Endothelial cell of umbilical vein (primary cell): ENCODE data around the gene RING1. TPM values are rescaled to one million over a fixed set of nuclear protein-coding genes. Genes with fewer than 3 reads are reported as not detected.

ENCODE experiments used
- BruUV-seq: library from RNA; stranded (reverse); fragments of 400-500 nt; replicated peaks from 2 replicates; lab custom pipeline; 2021; lab: Mats Ljungman, UMichigan
- CTCF ChIA-PET: fragments of 300-600, 350-600 bp; sonication (Branson Sonifier 250); formaldehyde crosslinking; loops from one replicate; lab custom pipeline; 2021; ENCODE audit warnings: antibody characterized with exemption, inconsistent platforms; lab: Charles Lee
- POLR2A ChIA-PET: fragments of 300-600, 350-600 bp; sonication (Branson Sonifier 250); formaldehyde crosslinking; loops from one replicate; lab custom pipeline; 2021; ENCODE audit warnings: antibody characterized with exemption, inconsistent platforms; lab: Charles Lee
- DNase-seq: peaks from one replicate; pipeline ENCODE4 v3.0.0-alpha.2; 2011; ENCODE audit warnings: low read depth, low spot score
- FAIRE-seq: peaks from 2 replicates; lab custom pipeline; 2011; peaks lifted over from hg19 to GRCh38; lab: Jason Lieb, UNC
- H2AFZ ChIP-seq: 2 replicates; pipeline ENCODE4 v1.6.0; 2012; ENCODE audit warnings: low read depth, low read length, control low read depth, inconsistent platforms
- H3K27ac ChIP-seq: 2 replicates; pipeline ENCODE4 v1.5.1; 2011; ENCODE audit warnings: low read depth, mild to moderate bottlenecking, control low read depth, low read length, moderate library complexity; ENCODE audit not compliant: insufficient read depth
- H3K27me3 ChIP-seq, 2 experiments: 2 replicates each; pipeline versions ENCODE4 v1.6.0 to v1.6.1; 2011; ENCODE audit warnings: low read length in 2 of 2, mixed read lengths in 1 of 2; ENCODE audit not compliant: control insufficient read depth in 2 of 2, insufficient read depth in 2 of 2
- H3K36me3 ChIP-seq, 2 experiments: 2 replicates in 1 of 2; 3 replicates in 1 of 2; pipeline ENCODE4 v1.5.1; 2011; ENCODE audit warnings: low read length in 2 of 2, mild to moderate bottlenecking in 1 of 2, moderate library complexity in 1 of 2; ENCODE audit not compliant: control insufficient read depth in 2 of 2, insufficient read depth in 2 of 2; ENCODE audit errors: extremely low read depth in 1 of 2
- H3K4me1 ChIP-seq: 3 replicates; pipeline ENCODE4 v1.5.1; 2011; ENCODE audit warnings: mild to moderate bottlenecking, low read length; ENCODE audit not compliant: control insufficient read depth, insufficient read depth; ENCODE audit errors: extremely low read depth
- H3K4me2 ChIP-seq: 2 replicates; pipeline ENCODE4 v1.6.1; 2011; ENCODE audit warnings: low read length, control low read depth, mixed read lengths; ENCODE audit not compliant: insufficient read depth
- H3K4me3 ChIP-seq, 3 experiments: fragments of 200-600 bp in 1 of 3; sonication (generic), shearing (Covaris generic) in 1 of 3; replicated peaks in 1 of 3; 2 replicates each; pipeline ENCODE4 v1.5.1; 2011 to 2016; ENCODE audit warnings: control low read depth in 3 of 3, low read length in 3 of 3, mild to moderate bottlenecking in 2 of 3, inconsistent platforms in 1 of 3, low read depth in 1 of 3, moderate library complexity in 1 of 3; ENCODE audit not compliant: insufficient read depth in 1 of 3
- H3K79me2 ChIP-seq: 2 replicates; pipeline ENCODE4 v1.6.0; 2012; ENCODE audit warnings: low read length, inconsistent platforms; ENCODE audit not compliant: control insufficient read depth, insufficient read depth
- H3K9ac ChIP-seq: replicated peaks from 2 replicates; pipeline ENCODE3; 2011; ENCODE audit warnings: low read length, control low read depth; ENCODE audit not compliant: insufficient read depth; ENCODE audit errors: extremely low read depth
- H3K9me1 ChIP-seq: replicated peaks from 3 replicates; pipeline ENCODE4 v1.6.0; 2011; ENCODE audit warnings: mild to moderate bottlenecking, low read length; ENCODE audit not compliant: control insufficient read depth, insufficient read depth; ENCODE audit errors: extremely low read depth
- H3K9me3 ChIP-seq: replicated peaks from 2 replicates; pipeline ENCODE4 v1.5.1; 2012; ENCODE audit warnings: low read length, inconsistent platforms; ENCODE audit not compliant: control insufficient read depth, insufficient read depth
- H4K20me1 ChIP-seq: replicated peaks from 2 replicates; pipeline ENCODE3; 2011; ENCODE audit warnings: mild to moderate bottlenecking, low read length; ENCODE audit not compliant: control insufficient read depth, insufficient read depth; ENCODE audit errors: extremely low read depth
- EZH2 ChIP-seq: IDR thresholded peaks from 2 replicates; pipeline ENCODE4 v1.6.1; 2012; ENCODE audit warnings: borderline replicate concordance, low read depth, mild to moderate bottlenecking, moderate library complexity, low read length, inconsistent platforms; ENCODE audit not compliant: severe bottlenecking
- GATA2 ChIP-seq: IDR thresholded peaks from 2 replicates; pipeline ENCODE4 v1.7.0; 2011; ENCODE audit warnings: low read depth, mild to moderate bottlenecking, moderate library complexity, mixed read lengths, low read length; ENCODE audit not compliant: insufficient read length, insufficient read depth
- POLR2A ChIP-seq: IDR thresholded peaks from 2 replicates; pipeline ENCODE4 v1.6.1; 2012; ENCODE audit warnings: low read depth, mild to moderate bottlenecking, control low read depth, low read length
- POLR2AphosphoS5 ChIP-seq: IDR thresholded peaks from 2 replicates; pipeline ENCODE4 v1.6.1; 2012; ENCODE audit warnings: low read depth, mild to moderate bottlenecking, control low read depth, low read length, moderate library complexity; ENCODE audit not compliant: insufficient read depth
- dilution Hi-C: fragments of 300-500 bp; cut with MboI; formaldehyde crosslinking; loops from one replicate; pipeline ENCODE4 v1.15.0; 2019; ENCODE audit warnings: low sequenced_read_pairs; ENCODE audit not compliant: extremely low pct_ligation_motif_present
- intact Hi-C: fragments of 100-400 bp; cut with micrococcal nuclease; formaldehyde crosslinking; loops from one replicate; pipeline ENCODE4 v1.10.0; 2022
- polyA plus RNA-seq, 4 experiments: library from polyadenylated mRNA; depleted of rRNA in 3 of 4; stranded (reverse) in 3 of 4; unstranded in 1 of 4; fragments of >200 nt; gene quantifications; 2 replicates each; pipeline versions ENCODE4 v1.2.1 to v1.2.3, GENCODE V29; 2011 to 2012; ENCODE audit warnings: missing spikeins in 1 of 4
- total RNA-seq: library from RNA; stranded (reverse); gene quantifications from 2 replicates; pipeline ENCODE4 v1.2.3, GENCODE V29; 2021

The RING1 gene
- total and polyA plus RNA-seq, 2 donors (not counting 3 experiments of a cell fraction or from before 2014, with no cell fraction given): 26.8 to 27.9 TPM

DNA sequence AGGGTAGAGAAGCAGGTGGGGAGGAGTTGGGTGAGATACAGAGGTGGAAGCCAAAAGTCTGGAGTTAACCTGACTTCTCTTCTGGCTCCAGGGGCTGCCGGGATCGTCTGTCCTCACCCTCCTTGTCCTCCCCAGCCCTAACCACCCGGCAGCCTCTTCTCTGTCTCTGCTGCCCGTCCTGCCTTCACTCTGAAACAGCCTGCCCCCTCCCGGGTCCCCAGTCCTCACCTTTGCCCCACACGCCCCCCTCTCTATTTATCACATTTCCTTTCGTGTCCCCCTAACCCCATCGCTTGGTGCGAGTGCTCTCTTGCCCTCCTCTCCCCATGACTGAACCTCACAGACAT is 5.7 kb downstream of the RING1 start:
- POLR2A ChIA-PET: no interaction called here
- DNase-seq (no peak), FAIRE-seq (no peak)
- Histone ChIP-seq H3K4me3 (peak overlapping the region in 1 of 3 experiments; percentile 30), H4K20me1 (no peaks in the 10 kb centered on the region), H3K79me2 (no peaks in the 10 kb centered on the region), H3K4me2 (peak overlapping the region; percentile 89), H3K9ac (no peak overlapping the region), H3K4me1 (peaks cover 8% of the 10 kb centered on the region), H2AFZ (peak overlapping the region; percentile 8), H3K9me3 (no peaks in the 10 kb centered on the region), H3K36me3 (peaks cover 0 to 3% of the 10 kb centered on the region in 2 experiments), H3K27me3 (peaks cover 3 to 10% of the 10 kb centered on the region in 2 experiments), H3K9me1 (no peaks in the 10 kb centered on the region), H3K27ac (no peak overlapping the region)
- no TSS peak for BruUV-seq
- intact Hi-C loops (no loop called here), dilution Hi-C loops (no loop called here)
- CTCF ChIA-PET: interaction anchor here (1.9 kb wide), 1 partner anchor 35 kb away, joined by 13 read pairs; no protein-coding TSS in a partner anchor
- TF ChIP-seq EZH2 (peak; percentile 49), POLR2AphosphoS5 (no peak)

DNA sequence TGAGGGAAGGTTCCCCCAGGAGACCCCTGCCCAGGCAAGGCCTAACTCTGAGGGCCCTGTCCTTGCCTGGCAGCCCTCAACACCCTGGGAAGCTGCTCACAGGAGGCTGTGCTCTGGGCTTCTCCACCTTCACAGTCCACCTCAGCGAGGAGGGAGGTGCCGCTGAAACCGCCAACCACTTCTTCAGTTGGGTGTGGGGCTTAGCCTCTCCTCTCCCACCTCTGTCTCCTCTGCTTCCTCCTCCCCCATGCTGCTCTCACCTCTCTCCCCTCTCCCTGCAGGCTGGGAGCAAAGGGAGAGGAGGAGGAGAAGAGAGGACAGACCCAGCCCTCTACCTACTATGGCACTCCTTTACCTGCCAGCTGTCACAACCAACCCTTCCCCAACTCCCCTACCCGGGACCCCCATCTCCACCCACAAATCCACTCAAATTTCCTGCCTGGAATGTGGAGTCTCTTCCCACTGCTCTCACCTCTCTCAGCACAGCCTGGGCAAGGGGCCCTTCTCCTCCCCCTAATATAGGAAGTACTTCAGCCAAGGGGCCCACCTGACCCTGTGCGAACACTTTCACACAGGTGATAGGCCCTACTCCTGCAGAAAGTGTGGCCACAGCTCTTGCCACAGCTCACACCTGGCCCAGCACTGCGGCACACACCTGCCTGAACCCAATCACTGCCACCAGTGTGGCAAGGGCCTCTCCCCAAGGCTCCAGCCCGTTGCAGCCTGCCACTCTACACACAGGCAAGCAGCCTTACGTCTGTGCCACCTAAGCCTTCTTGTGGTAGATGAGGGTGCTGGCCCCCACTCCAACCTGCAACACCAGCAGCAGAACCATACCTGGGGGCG is 7.2 kb downstream of the RING1 start:
- H3K9me1 ChIP-seq: no peaks in the 10 kb centered on the region
- intact Hi-C loops (no loop called here), dilution Hi-C loops (no loop called here)
- H3K79me2 ChIP-seq: no peaks in the 10 kb centered on the region
- H3K9me3 ChIP-seq: no peaks in the 10 kb centered on the region
- H3K4me2 ChIP-seq: no peak overlapping the region
- H3K4me3 ChIP-seq: no peak overlapping the region
- H3K27me3 ChIP-seq: peaks cover 3 to 10% of the 10 kb centered on the region in 2 experiments
- no peak overlapping the region for H3K27ac ChIP-seq
- FAIRE-seq (no peak), DNase-seq (no peak)
- no peak overlapping the region for H2AFZ ChIP-seq
- ChIA-PET CTCF (interaction anchor here (0.9 kb wide), 1 partner anchor 18 kb away, joined by 3 read pairs; no protein-coding TSS in a partner anchor), POLR2A (no interaction called here)
- no peaks in the 10 kb centered on the region for H4K20me1 ChIP-seq
- no peak overlapping the region for H3K9ac ChIP-seq
- no TSS peak for BruUV-seq
- H3K4me1 ChIP-seq: peaks cover 8% of the 10 kb centered on the region
- no peak for TF ChIP-seq GATA2
- TF ChIP-seq POLR2A: no peak
- TF ChIP-seq POLR2AphosphoS5: no peak
- no peaks in the 10 kb centered on the region for H3K36me3 ChIP-seq
